Thyroid gland (tissue), 4 donors: Measurements from ENCODE around the gene VPS39. TPM values are rescaled to one million over a fixed set of nuclear protein-coding genes. Genes with fewer than 3 reads are reported as not detected.
"Not testable (repeated sequence)": the region's sequence is repeated elsewhere in the genome, so short reads cannot be mapped to it uniquely, and the experiment has no call there.

Experiments used
- DNase-seq, 2 donors: peaks; one replicate each; pipeline ENCODE4 v3.0.0-alpha.2; 2019
- H3K27ac ChIP-seq, 3 donors: fragments of 200-600 bp; sonication (generic); 1 replicate in 2 of 3; 2 replicates in 1 of 3; pipeline ENCODE4 v1.5.1; 2016 to 2019; ENCODE audit warnings: mild to moderate bottlenecking in 1 of 3, moderate library complexity in 1 of 3
- H3K27me3 ChIP-seq: fragments of 200-600 bp; sonication (generic); one replicate; pipeline ENCODE4 v1.5.1; 2019
- H3K36me3 ChIP-seq, 2 donors: fragments of 200-600 bp; sonication (generic); one replicate each; pipeline ENCODE4 v1.5.1; 2016 to 2019
- H3K4me1 ChIP-seq, 2 donors: fragments of 200-600 bp; sonication (generic); one replicate each; pipeline ENCODE4 v1.5.1; 2017 to 2019
- H3K4me3 ChIP-seq, 3 donors: fragments of 200-600 bp; sonication (generic); replicated peaks in 1 of 3; 1 replicate in 2 of 3; 2 replicates in 1 of 3; pipeline ENCODE4 v1.5.1; 2016; ENCODE audit warnings: mild to moderate bottlenecking in 1 of 3
- H3K9me3 ChIP-seq: fragments of 200-600 bp; sonication (generic); one replicate; pipeline ENCODE4 v1.5.1; 2017
- CTCF ChIP-seq, 6 experiments: fragments of 200-600 bp in 3 of 6; fragments of 450-650 bp in 3 of 6; sonication (generic) in 3 of 6; IDR thresholded peaks; one replicate each; pipeline ENCODE4 v1.5.1; 2016 to 2019; ENCODE audit warnings: antibody characterized with exemption in 6 of 6, mild to moderate bottlenecking in 2 of 6, inconsistent platforms in 1 of 6, moderate library complexity in 1 of 6
- POLR2A ChIP-seq, 2 donors: fragments of 450-650 bp; IDR thresholded peaks; one replicate each; pipeline ENCODE4 v1.6.1; 2017; ENCODE audit warnings: antibody characterized with exemption in 2 of 2, mild to moderate bottlenecking in 2 of 2, moderate library complexity in 1 of 2
- WGBS, 2 donors: methylation state at CpG; one replicate each; pipeline ENCODE4 v1.1.5; 2017; 5-methylcytosine and 5-hydroxymethylcytosine counted together
- intact Hi-C: fragments of 100-400 bp; cut with DNase I; formaldehyde crosslinking; loops from one replicate; pipeline ENCODE4 v1.15.1; 2023
- total RNA-seq, 4 donors: library from RNA; depleted of rRNA; stranded (reverse); fragments of >200 nt; gene quantifications; one replicate each; pipeline ENCODE4 v1.2.3, GENCODE V29; 2016

The VPS39 gene
- total RNA-seq, 4 donors from 2014 or later: 75.0 to 156 (median 107) TPM

- Histone ChIP-seq H3K36me3 (peaks cover 7 to 40% of the 10 kb centered on the region in 2 donors), H3K9me3 (no peaks in the 10 kb centered on the region), H3K27me3 (no peaks in the 10 kb centered on the region), H3K27ac (no peak overlapping the region), H3K4me3 (no peak overlapping the region), H3K4me1 (no peaks in the 10 kb centered on the region)
- DNase-seq: no peak
- intact Hi-C loops: no loop called here
- 79% methylated on average over 5 of the region's 5 CpGs for WGBS, 2 donors
- TF ChIP-seq POLR2A (IDR thresholded peaks at IDR 0.05) (no peak), CTCF (IDR thresholded peaks at IDR 0.05) (no peak)
Observed at GRCh38 chr15:42232606-42233005, 24.5 kb upstream of the VPS39 start.

- H3K36me3 ChIP-seq: peaks cover 22 to 44% of the 10 kb centered on the region in 2 donors
- no peak for TF ChIP-seq CTCF (IDR thresholded peaks at IDR 0.05)
- no peak for TF ChIP-seq POLR2A (IDR thresholded peaks at IDR 0.05)
- intact Hi-C loops: no loop called here
- no peak overlapping the region for H3K27ac ChIP-seq
- H3K9me3 ChIP-seq: no peaks in the 10 kb centered on the region
- H3K4me3 ChIP-seq: no peak overlapping the region
- 99% methylated on average over 1 of the region's 1 CpG for WGBS, 2 donors
- H3K4me1 ChIP-seq: no peaks in the 10 kb centered on the region
- DNase-seq: no peak
- H3K27me3 ChIP-seq: no peaks in the 10 kb centered on the region
Observed at GRCh38 chr15:42231088-42231487, 23.0 kb upstream of the VPS39 start.

GRCh38 chr15:42228981-42229380, 20.9 kb upstream of the VPS39 start:
- H3K27me3 ChIP-seq, H3K9me3 ChIP-seq, H3K27ac ChIP-seq, DNase-seq, H3K4me1 ChIP-seq, H3K4me3 ChIP-seq, intact Hi-C loops: not testable (repeated sequence)
- WGBS, 2 donors: 96 to 98% methylated on average over 5 of the region's 5 CpGs
- peaks cover 30 to 49% of the 10 kb centered on the region in 2 donors for H3K36me3 ChIP-seq

- TF ChIP-seq POLR2A (IDR thresholded peaks at IDR 0.05): no peak
- no peak for TF ChIP-seq CTCF (IDR thresholded peaks at IDR 0.05)
- H3K36me3 ChIP-seq: peaks cover 24 to 49% of the 10 kb centered on the region in 2 donors
Observed at GRCh38 chr15:42228036-42228435, 19.9 kb upstream of the VPS39 start.

GRCh38 chr15:42226648-42227047, 18.5 kb upstream of the VPS39 start:
- no peak for TF ChIP-seq CTCF (IDR thresholded peaks at IDR 0.05)
- Histone ChIP-seq H3K9me3 (no peaks in the 10 kb centered on the region), H3K36me3 (peaks cover 24 to 49% of the 10 kb centered on the region in 2 donors), H3K27me3 (no peaks in the 10 kb centered on the region), H3K4me3 (no peak overlapping the region), H3K4me1 (no peaks in the 10 kb centered on the region), H3K27ac (no peak overlapping the region)
- 88 to 96% methylated on average over 5 of the region's 5 CpGs for WGBS, 2 donors
- no peak for DNase-seq
- intact Hi-C loops: no loop called here

More at GRCh38 chr15:42228036-42228435, 19.9 kb upstream of the VPS39 start:
- no peak for DNase-seq
- no peaks in the 10 kb centered on the region for H3K9me3 ChIP-seq
- no peak overlapping the region for H3K27ac ChIP-seq
- H3K4me1 ChIP-seq: no peaks in the 10 kb centered on the region
- intact Hi-C loops: no loop called here
- WGBS, 2 donors: 79 to 80% methylated on average over 1 of the region's 1 CpG
- no peaks in the 10 kb centered on the region for H3K27me3 ChIP-seq
- no peak overlapping the region for H3K4me3 ChIP-seq

- no peak for DNase-seq
- no peak overlapping the region for H3K27ac ChIP-seq
- H3K4me1 ChIP-seq: no peaks in the 10 kb centered on the region
- TF ChIP-seq CTCF (IDR thresholded peaks at IDR 0.05) (no peak), POLR2A (IDR thresholded peaks at IDR 0.05) (no peak)
- H3K9me3 ChIP-seq: no peaks in the 10 kb centered on the region
- intact Hi-C loops: no loop called here
- 48 to 49% methylated on average over 2 of the region's 2 CpGs for whole genome bisulfite sequencing, 2 donors
- H3K4me3 ChIP-seq: no peak overlapping the region
- H3K27me3 ChIP-seq: no peaks in the 10 kb centered on the region
- H3K36me3 ChIP-seq: peaks cover 6 to 37% of the 10 kb centered on the region in 2 donors
Observed at GRCh38 chr15:42220216-42220615, 12.1 kb upstream of the VPS39 start.
